Measurements from ENCODE around the gene LRBA.

LRBA gene

GRCh38 chr4:150305995-150306394 is 709.1 kb downstream of the LRBA start:
- peaks cover 3% of the 10 kb centered on the region; the same call in 1 of the 2 replicates for H3K36me3 ChIP-seq (ENCODE audit: control insufficient read depth, low read length)
- TF ChIP-seq CTCF (IDR thresholded peaks at IDR 0.05; ENCODE audit: low read depth, low read length, poor library complexity, severe bottlenecking) (no peak), EZH2phosphoT487 (IDR thresholded peaks at IDR 0.05; ENCODE audit: borderline replicate concordance, low read length) (no peak)
- H3K4me2 ChIP-seq (ENCODE audit: low read length), result no peak overlapping the region

GRCh38 chr4:150302553-150302952 is 712.5 kb downstream of the LRBA start:
- no peaks in the 10 kb centered on the region for H3K9me3 ChIP-seq (ENCODE audit: control insufficient read depth, insufficient read depth, low read length)
- H3K79me2 ChIP-seq (ENCODE audit: control insufficient read depth, low read length), result no peaks in the 10 kb centered on the region
- no peaks in the 10 kb centered on the region for H3K9me2 ChIP-seq (replicated peaks; ENCODE audit: control insufficient read depth, low read length)
- H3K4me1 ChIP-seq (ENCODE audit: control insufficient read depth, low read length), result no peaks in the 10 kb centered on the region
- no peak overlapping the region for H3K4me2 ChIP-seq (ENCODE audit: low read length)
- TF ChIP-seq EZH2phosphoT487 (IDR thresholded peaks at IDR 0.05; ENCODE audit: borderline replicate concordance, low read length) (no peak), CTCF (IDR thresholded peaks at IDR 0.05; ENCODE audit: low read depth, low read length, poor library complexity, severe bottlenecking) (no peak)
- no peaks in the 10 kb centered on the region for H3K27me3 ChIP-seq (ENCODE audit: control insufficient read depth, low read length)
- H3K4me3 ChIP-seq (ENCODE audit: low read length), result no peak overlapping the region
- no peaks in the 10 kb centered on the region for H4K20me1 ChIP-seq (ENCODE audit: control insufficient read depth, insufficient read depth, low read depth, low read length)
- H3F3A ChIP-seq (ENCODE audit: control insufficient read depth, insufficient read depth), result peaks cover 4% of the 10 kb centered on the region; the same call in 1 of the 2 replicates
- no peaks in the 10 kb centered on the region; the same call in 1 of the 2 replicates for H3K36me3 ChIP-seq (ENCODE audit: control insufficient read depth, low read length)
- H3K27ac ChIP-seq (ENCODE audit: low read depth, low read length), result no peak overlapping the region

More at GRCh38 chr4:150305995-150306394, 709.1 kb downstream of the LRBA start:
- Histone ChIP-seq H3K4me1 (ENCODE audit: control insufficient read depth, low read length) (no peaks in the 10 kb centered on the region), H3K9me3 (ENCODE audit: control insufficient read depth, insufficient read depth, low read length) (no peaks in the 10 kb centered on the region), H3K4me3 (ENCODE audit: low read length) (no peak overlapping the region), H4K20me1 (ENCODE audit: control insufficient read depth, insufficient read depth, low read depth, low read length) (no peaks in the 10 kb centered on the region), H3F3A (ENCODE audit: control insufficient read depth, insufficient read depth) (no peaks in the 10 kb centered on the region), H3K27me3 (ENCODE audit: control insufficient read depth, low read length) (no peaks in the 10 kb centered on the region), H3K27ac (ENCODE audit: low read depth, low read length) (no peak overlapping the region), H3K9me2 (replicated peaks; ENCODE audit: control insufficient read depth, low read length) (no peaks in the 10 kb centered on the region), H3K79me2 (ENCODE audit: control insufficient read depth, low read length) (no peaks in the 10 kb centered on the region)

GRCh38 chr4:150299816-150300215 is 715.3 kb downstream of the LRBA start:
- no peak for TF ChIP-seq EZH2phosphoT487 (IDR thresholded peaks at IDR 0.05; ENCODE audit: borderline replicate concordance, low read length)
- no peak for TF ChIP-seq CTCF (IDR thresholded peaks at IDR 0.05; ENCODE audit: low read depth, low read length, poor library complexity, severe bottlenecking)

More at GRCh38 chr4:150299816-150300215, 715.3 kb downstream of the LRBA start:
- H3K9me2 ChIP-seq (replicated peaks; ENCODE audit: control insufficient read depth, low read length), result no peaks in the 10 kb centered on the region
- no peaks in the 10 kb centered on the region; the same call in 1 of the 2 replicates for H3K36me3 ChIP-seq (ENCODE audit: control insufficient read depth, low read length)
- H3F3A ChIP-seq (ENCODE audit: control insufficient read depth, insufficient read depth), result peaks cover 4% of the 10 kb centered on the region; the same call in 1 of the 2 replicates
- H3K4me1 ChIP-seq (ENCODE audit: control insufficient read depth, low read length), result no peaks in the 10 kb centered on the region
- no peak overlapping the region for H3K4me3 ChIP-seq (ENCODE audit: low read length)
- no peaks in the 10 kb centered on the region for H3K9me3 ChIP-seq (ENCODE audit: control insufficient read depth, insufficient read depth, low read length)
- no peak overlapping the region for H3K27ac ChIP-seq (ENCODE audit: low read depth, low read length)
- H3K4me2 ChIP-seq (ENCODE audit: low read length), result no peak overlapping the region
- H4K20me1 ChIP-seq (ENCODE audit: control insufficient read depth, insufficient read depth, low read depth, low read length), result no peaks in the 10 kb centered on the region
- no peaks in the 10 kb centered on the region for H3K27me3 ChIP-seq (ENCODE audit: control insufficient read depth, low read length)
- no peaks in the 10 kb centered on the region for H3K79me2 ChIP-seq (ENCODE audit: control insufficient read depth, low read length)
